Endothelial cell of umbilical vein (primary cell): ENCODE data around the gene KCTD21. TPM values are rescaled to one million over a fixed set of nuclear protein-coding genes. Genes with fewer than 3 reads are reported as not detected.

Source experiments
- BruUV-seq: library from RNA; stranded (reverse); fragments of 400-500 nt; replicated peaks from 2 replicates; lab custom pipeline; 2021; lab: Mats Ljungman, UMichigan
- CTCF ChIA-PET: fragments of 300-600, 350-600 bp; sonication (Branson Sonifier 250); formaldehyde crosslinking; loops from one replicate; lab custom pipeline; 2021; ENCODE audit warnings: antibody characterized with exemption, inconsistent platforms; lab: Charles Lee
- POLR2A ChIA-PET: fragments of 300-600, 350-600 bp; sonication (Branson Sonifier 250); formaldehyde crosslinking; loops from one replicate; lab custom pipeline; 2021; ENCODE audit warnings: antibody characterized with exemption, inconsistent platforms; lab: Charles Lee
- DNase-seq: peaks from one replicate; pipeline ENCODE4 v3.0.0-alpha.2; 2011; ENCODE audit warnings: low read depth, low spot score
- FAIRE-seq: peaks from 2 replicates; lab custom pipeline; 2011; peaks lifted over from hg19 to GRCh38; lab: Jason Lieb, UNC
- H2AFZ ChIP-seq: 2 replicates; pipeline ENCODE4 v1.6.0; 2012; ENCODE audit warnings: low read depth, low read length, control low read depth, inconsistent platforms
- H3K27ac ChIP-seq: 2 replicates; pipeline ENCODE4 v1.5.1; 2011; ENCODE audit warnings: low read depth, mild to moderate bottlenecking, control low read depth, low read length, moderate library complexity; ENCODE audit not compliant: insufficient read depth
- H3K27me3 ChIP-seq, 2 experiments: 2 replicates each; pipeline versions ENCODE4 v1.6.0 to v1.6.1; 2011; ENCODE audit warnings: low read length in 2 of 2, mixed read lengths in 1 of 2; ENCODE audit not compliant: control insufficient read depth in 2 of 2, insufficient read depth in 2 of 2
- H3K36me3 ChIP-seq, 2 experiments: 2 replicates in 1 of 2; 3 replicates in 1 of 2; pipeline ENCODE4 v1.5.1; 2011; ENCODE audit warnings: low read length in 2 of 2, mild to moderate bottlenecking in 1 of 2, moderate library complexity in 1 of 2; ENCODE audit not compliant: control insufficient read depth in 2 of 2, insufficient read depth in 2 of 2; ENCODE audit errors: extremely low read depth in 1 of 2
- H3K4me1 ChIP-seq: 3 replicates; pipeline ENCODE4 v1.5.1; 2011; ENCODE audit warnings: mild to moderate bottlenecking, low read length; ENCODE audit not compliant: control insufficient read depth, insufficient read depth; ENCODE audit errors: extremely low read depth
- H3K4me2 ChIP-seq: 2 replicates; pipeline ENCODE4 v1.6.1; 2011; ENCODE audit warnings: low read length, control low read depth, mixed read lengths; ENCODE audit not compliant: insufficient read depth
- H3K4me3 ChIP-seq, 3 experiments: fragments of 200-600 bp in 1 of 3; sonication (generic), shearing (Covaris generic) in 1 of 3; replicated peaks in 1 of 3; 2 replicates each; pipeline ENCODE4 v1.5.1; 2011 to 2016; ENCODE audit warnings: control low read depth in 3 of 3, low read length in 3 of 3, mild to moderate bottlenecking in 2 of 3, inconsistent platforms in 1 of 3, low read depth in 1 of 3, moderate library complexity in 1 of 3; ENCODE audit not compliant: insufficient read depth in 1 of 3
- H3K79me2 ChIP-seq: 2 replicates; pipeline ENCODE4 v1.6.0; 2012; ENCODE audit warnings: low read length, inconsistent platforms; ENCODE audit not compliant: control insufficient read depth, insufficient read depth
- H3K9ac ChIP-seq: replicated peaks from 2 replicates; pipeline ENCODE3; 2011; ENCODE audit warnings: low read length, control low read depth; ENCODE audit not compliant: insufficient read depth; ENCODE audit errors: extremely low read depth
- H3K9me1 ChIP-seq: replicated peaks from 3 replicates; pipeline ENCODE4 v1.6.0; 2011; ENCODE audit warnings: mild to moderate bottlenecking, low read length; ENCODE audit not compliant: control insufficient read depth, insufficient read depth; ENCODE audit errors: extremely low read depth
- H3K9me3 ChIP-seq: replicated peaks from 2 replicates; pipeline ENCODE4 v1.5.1; 2012; ENCODE audit warnings: low read length, inconsistent platforms; ENCODE audit not compliant: control insufficient read depth, insufficient read depth
- H4K20me1 ChIP-seq: replicated peaks from 2 replicates; pipeline ENCODE3; 2011; ENCODE audit warnings: mild to moderate bottlenecking, low read length; ENCODE audit not compliant: control insufficient read depth, insufficient read depth; ENCODE audit errors: extremely low read depth
- EZH2 ChIP-seq: IDR thresholded peaks from 2 replicates; pipeline ENCODE4 v1.6.1; 2012; ENCODE audit warnings: borderline replicate concordance, low read depth, mild to moderate bottlenecking, moderate library complexity, low read length, inconsistent platforms; ENCODE audit not compliant: severe bottlenecking
- GATA2 ChIP-seq: IDR thresholded peaks from 2 replicates; pipeline ENCODE4 v1.7.0; 2011; ENCODE audit warnings: low read depth, mild to moderate bottlenecking, moderate library complexity, mixed read lengths, low read length; ENCODE audit not compliant: insufficient read length, insufficient read depth
- JUN ChIP-seq: IDR thresholded peaks from 2 replicates; pipeline ENCODE4 v1.6.1; 2011; ENCODE audit warnings: borderline replicate concordance, low read depth; ENCODE audit not compliant: insufficient read length, insufficient read depth
- dilution Hi-C: fragments of 300-500 bp; cut with MboI; formaldehyde crosslinking; loops from one replicate; pipeline ENCODE4 v1.15.0; 2019; ENCODE audit warnings: low sequenced_read_pairs; ENCODE audit not compliant: extremely low pct_ligation_motif_present
- intact Hi-C: fragments of 100-400 bp; cut with micrococcal nuclease; formaldehyde crosslinking; loops from one replicate; pipeline ENCODE4 v1.10.0; 2022
- polyA plus RNA-seq, 4 experiments: library from polyadenylated mRNA; depleted of rRNA in 3 of 4; stranded (reverse) in 3 of 4; unstranded in 1 of 4; fragments of >200 nt; gene quantifications; 2 replicates each; pipeline versions ENCODE4 v1.2.1 to v1.2.3, GENCODE V29; 2011 to 2012; ENCODE audit warnings: missing spikeins in 1 of 4
- total RNA-seq: library from RNA; stranded (reverse); gene quantifications from 2 replicates; pipeline ENCODE4 v1.2.3, GENCODE V29; 2021
- TF ChIP-seq, protein P1 (sequence below): IDR thresholded peaks from 2 replicates; pipeline ENCODE4 v1.6.1; 2011; ENCODE audit not compliant: insufficient read depth, insufficient read length

The KCTD21 gene
- total and polyA plus RNA-seq, 2 donors (not counting 3 experiments of a cell fraction or from before 2014, with no cell fraction given), result 8.5 to 11.9 TPM

DNA sequence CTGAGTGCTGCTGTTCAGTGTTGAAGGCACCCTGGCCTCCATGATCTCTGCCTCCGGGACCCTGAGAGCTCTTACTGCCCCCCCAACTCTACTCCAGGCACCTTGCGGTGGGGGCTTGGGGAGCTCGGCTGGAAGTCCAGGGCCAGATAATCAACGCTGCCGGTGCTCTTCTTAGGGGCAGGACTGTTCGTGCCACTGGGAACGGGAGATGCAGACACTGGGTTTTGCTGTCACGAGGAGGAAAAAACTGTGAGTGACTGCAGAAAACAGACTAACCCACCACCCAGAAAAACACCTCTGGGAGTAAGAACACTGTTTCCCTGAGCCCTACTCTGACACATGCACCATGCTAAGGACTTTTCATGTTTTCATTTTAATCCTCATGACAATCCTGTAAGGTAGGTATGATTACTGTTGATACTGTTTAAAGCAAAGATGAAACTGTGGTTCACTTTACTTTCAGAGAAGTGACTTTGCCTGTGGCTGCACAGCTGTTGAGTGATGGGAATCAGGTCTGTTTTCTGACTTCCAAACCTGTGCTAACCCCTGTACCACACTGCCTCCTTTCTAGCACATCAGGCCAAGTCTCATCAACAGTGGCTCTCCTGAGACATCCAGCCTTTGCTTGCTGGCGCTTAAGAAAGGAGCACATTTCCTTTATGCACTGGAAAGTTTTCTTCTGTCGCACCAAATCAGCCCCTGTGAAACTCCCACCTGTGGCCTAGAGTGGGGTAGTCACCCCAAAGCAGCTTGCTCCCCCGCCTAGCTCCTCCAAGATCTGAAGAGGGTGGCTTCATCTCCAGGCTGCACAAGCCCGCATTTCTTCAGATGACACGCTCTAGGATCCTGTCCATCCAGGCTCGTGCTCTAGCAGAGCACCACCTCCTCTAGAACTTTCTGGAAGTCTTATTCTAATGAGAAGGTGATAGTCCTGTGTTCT is 32.1 kb upstream of the KCTD21 start:
- no peaks in the 10 kb centered on the region for H4K20me1 ChIP-seq
- TF ChIP-seq GATA2, result no peak
- H3K27ac ChIP-seq, result no peak overlapping the region
- no peaks in the 10 kb centered on the region for H3K79me2 ChIP-seq
- H3K27me3 ChIP-seq, result no peaks in the 10 kb centered on the region
- no peak overlapping the region for H3K9ac ChIP-seq
- DNase-seq (no peak), FAIRE-seq (no peak)
- dilution Hi-C loops, result no loop called here
- H3K36me3 ChIP-seq, result peaks cover 26 to 81% of the 10 kb centered on the region in 2 experiments
- no peak overlapping the region for H3K4me2 ChIP-seq
- H3K9me1 ChIP-seq, result no peaks in the 10 kb centered on the region
- H3K4me1 ChIP-seq, result no peaks in the 10 kb centered on the region
- no TSS peak for BruUV-seq
- H2AFZ ChIP-seq, result no peak overlapping the region
- CTCF ChIA-PET, result interaction anchor here (0.6 to 2.6 kb wide), 3 partner anchors 14 to 344 kb away, joined by 3 to 10 read pairs (median 3); no protein-coding TSS in a partner anchor
- intact Hi-C loops, result no loop called here
- POLR2A ChIA-PET, result no interaction called here
- no peaks in the 10 kb centered on the region for H3K9me3 ChIP-seq
- no peak overlapping the region for H3K4me3 ChIP-seq

DNA sequence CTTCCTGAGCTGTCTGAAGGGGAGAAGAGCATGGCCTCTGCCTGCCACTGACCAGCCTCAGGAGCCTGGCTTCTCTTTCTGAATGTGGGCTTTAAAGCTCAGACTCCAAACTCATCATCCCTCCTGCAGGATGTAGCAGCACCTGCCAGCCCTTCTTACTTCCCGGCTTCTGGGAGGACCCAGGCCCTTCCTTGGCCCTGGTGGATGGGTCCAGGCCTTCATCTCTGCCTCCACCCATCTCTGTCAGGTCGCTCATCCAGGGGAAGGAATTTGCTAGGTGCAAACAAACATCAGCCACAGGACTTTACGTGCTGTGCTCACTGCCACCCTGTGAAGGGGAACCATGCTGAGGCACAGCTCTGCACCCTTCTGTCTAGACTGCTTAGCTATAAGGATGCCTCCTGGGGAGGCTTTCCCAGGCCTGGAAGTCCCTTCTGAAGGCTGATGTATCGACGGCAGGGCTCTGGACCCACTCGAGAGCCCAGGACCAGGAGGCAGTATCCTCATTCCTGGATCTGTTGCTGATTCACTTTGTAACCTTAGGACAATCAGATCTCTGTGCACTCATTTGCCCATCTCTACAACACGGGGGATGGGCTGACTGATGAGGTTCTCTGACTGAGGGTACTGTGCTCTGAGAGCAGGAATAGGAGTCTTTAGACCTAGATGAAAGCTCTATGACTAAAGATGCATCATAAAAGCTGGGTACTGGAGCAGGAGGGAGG is 31.2 kb upstream of the KCTD21 start:
- CTCF ChIA-PET, result interaction anchor here (0.6 to 2.4 kb wide), 4 partner anchors 13 to 345 kb away, joined by 3 to 9 read pairs (median 4); no protein-coding TSS in a partner anchor
- intact Hi-C loops (no loop called here), dilution Hi-C loops (no loop called here)
- BruUV-seq, result no TSS peak
- Histone ChIP-seq H3K4me3 (no peak overlapping the region), H3K9me1 (no peaks in the 10 kb centered on the region), H4K20me1 (no peaks in the 10 kb centered on the region), H3K9me3 (no peaks in the 10 kb centered on the region), H2AFZ (no peak overlapping the region), H3K4me2 (no peak overlapping the region), H3K27ac (no peak overlapping the region), H3K79me2 (no peaks in the 10 kb centered on the region), H3K36me3 (peaks cover 29 to 76% of the 10 kb centered on the region in 2 experiments), H3K9ac (no peak overlapping the region), H3K4me1 (no peaks in the 10 kb centered on the region), H3K27me3 (no peaks in the 10 kb centered on the region)
- FAIRE-seq, result no peak
- DNase-seq, result no peak
- POLR2A ChIA-PET, result no interaction called here
- TF ChIP-seq EZH2, result no peak
- no peak for TF ChIP-seq JUN
- TF ChIP-seq, protein P1, sequence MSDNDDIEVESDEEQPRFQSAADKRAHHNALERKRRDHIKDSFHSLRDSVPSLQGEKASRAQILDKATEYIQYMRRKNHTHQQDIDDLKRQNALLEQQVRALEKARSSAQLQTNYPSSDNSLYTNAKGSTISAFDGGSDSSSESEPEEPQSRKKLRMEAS, result no peak
